Lower leg skin (tissue), 3 donors: ENCODE results near the gene HELQ.

ENCODE experiments used
- CTCF ChIP-seq, 3 donors: fragments of 450-650 bp; IDR thresholded peaks; one replicate each; pipeline ENCODE4 v1.5.1; 2016; ENCODE audit warnings: antibody characterized with exemption in 3 of 3, mild to moderate bottlenecking in 3 of 3, moderate library complexity in 2 of 3
- POLR2A ChIP-seq, 2 donors: fragments of 450-650 bp; IDR thresholded peaks; one replicate each; pipeline ENCODE4 v1.6.1; 2016 to 2017; ENCODE audit warnings: antibody characterized with exemption in 2 of 2, mild to moderate bottlenecking in 1 of 2, moderate library complexity in 1 of 2

GRCh38 chr4:83440148-83440814, 15.3 kb downstream of the HELQ start:
- TF ChIP-seq POLR2A (IDR thresholded peaks at IDR 0.05) (no peak), CTCF (IDR thresholded peaks at IDR 0.05) (no peak)
